Endothelial cell of hepatic sinusoid (primary cell): Measurements from ENCODE around the gene GGA2.

ENCODE experiments used
- in situ Hi-C: cut with HindIII; loops from 2 replicates; pipeline ENCODE4 v1.10.0; 2017; ENCODE audit warnings: low sequenced_read_pairs

GGA2 gene

GRCh38 chr16:23432176-23433128 lies 77.8 kb downstream of the GGA2 start:
- in situ Hi-C loops: loop anchor here (25.0 kb wide), 1 partner anchor 270 kb away; no protein-coding TSS in a partner anchor

GRCh38 chr16:23428351-23428750 lies 81.9 kb downstream of the GGA2 start:
- in situ Hi-C loops: loop anchor here (25.0 kb wide), 1 partner anchor 266 kb away; no protein-coding TSS in a partner anchor

- in situ Hi-C loops: no loop called here
Measured at GRCh38 chr16:23424292-23424958, 85.9 kb downstream of the GGA2 start.

GRCh38 chr16:23423496-23424049 lies 86.7 kb downstream of the GGA2 start:
- in situ Hi-C loops: no loop called here

- in situ Hi-C loops: no loop called here
Measured at GRCh38 chr16:23420011-23420410, 90.3 kb downstream of the GGA2 start.

- in situ Hi-C loops: no loop called here
Measured at GRCh38 chr16:23416816-23417215, 93.5 kb downstream of the GGA2 start.

GRCh38 chr16:23414731-23415130 lies 95.6 kb downstream of the GGA2 start:
- in situ Hi-C loops: no loop called here
